ENCODE data around the gene AUTS2.

Gene AUTS2

GRCh38 chr7:69857014-69857413 lies 258.7 kb downstream of the AUTS2 start:
- Histone ChIP-seq H3K9me3 (ENCODE audit: control insufficient read depth in 1 of 2, low read length in 2 of 2) (no peaks in the 10 kb centered on the region), H3K27me3 (ENCODE audit: control insufficient read depth in 1 of 2, insufficient read depth in 2 of 2, low read length in 2 of 2) (no peaks in the 10 kb centered on the region), H3K36me3 (ENCODE audit: control insufficient read depth in 1 of 2, insufficient read depth in 2 of 2, low read length in 2 of 2) (no peaks in the 10 kb centered on the region), H3K27ac (ENCODE audit: low read depth, low read length) (no peak overlapping the region), H3K4me3 (ENCODE audit: low read depth in 1 of 2, low read length in 2 of 2) (no peak overlapping the region), H3K4me1 (ENCODE audit: control insufficient read depth in 1 of 2, insufficient read depth in 2 of 2, low read length in 2 of 2) (no peaks in the 10 kb centered on the region), H3K9ac (ENCODE audit: low read depth in 1 of 2, low read length in 2 of 2) (no peak overlapping the region)

- Histone ChIP-seq H3K36me3 (ENCODE audit: control insufficient read depth in 1 of 2, insufficient read depth in 2 of 2, low read length in 2 of 2) (no peaks in the 10 kb centered on the region), H3K4me1 (ENCODE audit: control insufficient read depth in 1 of 2, insufficient read depth in 2 of 2, low read length in 2 of 2) (no peaks in the 10 kb centered on the region), H3K4me3 (ENCODE audit: low read depth in 1 of 2, low read length in 2 of 2) (no peak overlapping the region), H3K9ac (ENCODE audit: low read depth in 1 of 2, low read length in 2 of 2) (no peak overlapping the region), H3K9me3 (ENCODE audit: control insufficient read depth in 1 of 2, low read length in 2 of 2) (no peaks in the 10 kb centered on the region), H3K27me3 (ENCODE audit: control insufficient read depth in 1 of 2, insufficient read depth in 2 of 2, low read length in 2 of 2) (peaks cover 0 to 2% of the 10 kb centered on the region in 2 donors), H3K27ac (ENCODE audit: low read depth, low read length) (no peak overlapping the region)
These were observed 260.2 kb downstream of the AUTS2 start for GRCh38 chr7:69858471-69858870.

GRCh38 chr7:69859342-69859741 lies 261.1 kb downstream of the AUTS2 start:
- Histone ChIP-seq H3K36me3 (ENCODE audit: control insufficient read depth in 1 of 2, insufficient read depth in 2 of 2, low read length in 2 of 2) (no peaks in the 10 kb centered on the region), H3K4me3 (ENCODE audit: low read depth in 1 of 2, low read length in 2 of 2) (no peak overlapping the region), H3K27ac (ENCODE audit: low read depth, low read length) (no peak overlapping the region), H3K4me1 (ENCODE audit: control insufficient read depth in 1 of 2, insufficient read depth in 2 of 2, low read length in 2 of 2) (no peaks in the 10 kb centered on the region), H3K9ac (ENCODE audit: low read depth in 1 of 2, low read length in 2 of 2) (no peak overlapping the region), H3K27me3 (ENCODE audit: control insufficient read depth in 1 of 2, insufficient read depth in 2 of 2, low read length in 2 of 2) (peaks cover 0 to 3% of the 10 kb centered on the region in 2 donors), H3K9me3 (ENCODE audit: control insufficient read depth in 1 of 2, low read length in 2 of 2) (no peaks in the 10 kb centered on the region)

GRCh38 chr7:69860486-69860885 lies 262.2 kb downstream of the AUTS2 start:
- no peak overlapping the region for H3K27ac ChIP-seq (ENCODE audit: low read depth, low read length)
- no peaks in the 10 kb centered on the region for H3K9me3 ChIP-seq (ENCODE audit: control insufficient read depth in 1 of 2, low read length in 2 of 2)
- no peaks in the 10 kb centered on the region for H3K4me1 ChIP-seq (ENCODE audit: control insufficient read depth in 1 of 2, insufficient read depth in 2 of 2, low read length in 2 of 2)
- no peaks in the 10 kb centered on the region for H3K36me3 ChIP-seq (ENCODE audit: control insufficient read depth in 1 of 2, insufficient read depth in 2 of 2, low read length in 2 of 2)
- no peak overlapping the region for H3K4me3 ChIP-seq (ENCODE audit: low read depth in 1 of 2, low read length in 2 of 2)
- H3K9ac ChIP-seq (ENCODE audit: low read depth in 1 of 2, low read length in 2 of 2): no peak overlapping the region
- H3K27me3 ChIP-seq (ENCODE audit: control insufficient read depth in 1 of 2, insufficient read depth in 2 of 2, low read length in 2 of 2): peaks cover 3% of the 10 kb centered on the region in 2 donors

GRCh38 chr7:69860941-69861622 lies 262.8 kb downstream of the AUTS2 start:
- H3K4me3 ChIP-seq (ENCODE audit: low read depth in 1 of 2, low read length in 2 of 2): no peak overlapping the region
- H3K27me3 ChIP-seq (ENCODE audit: control insufficient read depth in 1 of 2, insufficient read depth in 2 of 2, low read length in 2 of 2): peaks cover 3% of the 10 kb centered on the region in 2 donors
- no peak overlapping the region for H3K9ac ChIP-seq (ENCODE audit: low read depth in 1 of 2, low read length in 2 of 2)
- H3K27ac ChIP-seq (ENCODE audit: low read depth, low read length): no peak overlapping the region
- no peaks in the 10 kb centered on the region for H3K9me3 ChIP-seq (ENCODE audit: control insufficient read depth in 1 of 2, low read length in 2 of 2)
- H3K36me3 ChIP-seq (ENCODE audit: control insufficient read depth in 1 of 2, insufficient read depth in 2 of 2, low read length in 2 of 2): no peaks in the 10 kb centered on the region
- no peaks in the 10 kb centered on the region for H3K4me1 ChIP-seq (ENCODE audit: control insufficient read depth in 1 of 2, insufficient read depth in 2 of 2, low read length in 2 of 2)

- Histone ChIP-seq H3K9ac (ENCODE audit: low read depth in 1 of 2, low read length in 2 of 2) (no peak overlapping the region), H3K4me1 (ENCODE audit: control insufficient read depth in 1 of 2, insufficient read depth in 2 of 2, low read length in 2 of 2) (no peaks in the 10 kb centered on the region), H3K36me3 (ENCODE audit: control insufficient read depth in 1 of 2, insufficient read depth in 2 of 2, low read length in 2 of 2) (no peaks in the 10 kb centered on the region), H3K27ac (ENCODE audit: low read depth, low read length) (no peak overlapping the region), H3K4me3 (ENCODE audit: low read depth in 1 of 2, low read length in 2 of 2) (no peak overlapping the region), H3K27me3 (ENCODE audit: control insufficient read depth in 1 of 2, insufficient read depth in 2 of 2, low read length in 2 of 2) (peaks cover 3% of the 10 kb centered on the region in 2 donors), H3K9me3 (ENCODE audit: control insufficient read depth in 1 of 2, low read length in 2 of 2) (no peaks in the 10 kb centered on the region)
These were observed 264.3 kb downstream of the AUTS2 start for GRCh38 chr7:69862413-69863064.

GRCh38 chr7:69864274-69864673 lies 266.0 kb downstream of the AUTS2 start:
- Histone ChIP-seq H3K9ac (ENCODE audit: low read depth in 1 of 2, low read length in 2 of 2) (no peak overlapping the region), H3K36me3 (ENCODE audit: control insufficient read depth in 1 of 2, insufficient read depth in 2 of 2, low read length in 2 of 2) (no peaks in the 10 kb centered on the region), H3K27ac (ENCODE audit: low read depth, low read length) (no peak overlapping the region), H3K4me3 (ENCODE audit: low read depth in 1 of 2, low read length in 2 of 2) (no peak overlapping the region), H3K9me3 (ENCODE audit: control insufficient read depth in 1 of 2, low read length in 2 of 2) (no peaks in the 10 kb centered on the region), H3K27me3 (ENCODE audit: control insufficient read depth in 1 of 2, insufficient read depth in 2 of 2, low read length in 2 of 2) (peaks cover 3% of the 10 kb centered on the region in 2 donors), H3K4me1 (ENCODE audit: control insufficient read depth in 1 of 2, insufficient read depth in 2 of 2, low read length in 2 of 2) (no peaks in the 10 kb centered on the region)

GRCh38 chr7:69864822-69865221 lies 266.5 kb downstream of the AUTS2 start:
- H3K4me1 ChIP-seq (ENCODE audit: control insufficient read depth in 1 of 2, insufficient read depth in 2 of 2, low read length in 2 of 2): no peaks in the 10 kb centered on the region
- H3K9ac ChIP-seq (ENCODE audit: low read depth in 1 of 2, low read length in 2 of 2): no peak overlapping the region
- H3K9me3 ChIP-seq (ENCODE audit: control insufficient read depth in 1 of 2, low read length in 2 of 2): no peaks in the 10 kb centered on the region
- H3K27me3 ChIP-seq (ENCODE audit: control insufficient read depth in 1 of 2, insufficient read depth in 2 of 2, low read length in 2 of 2): peaks cover 3% of the 10 kb centered on the region in 2 donors
- no peaks in the 10 kb centered on the region for H3K36me3 ChIP-seq (ENCODE audit: control insufficient read depth in 1 of 2, insufficient read depth in 2 of 2, low read length in 2 of 2)
- H3K27ac ChIP-seq (ENCODE audit: low read depth, low read length): no peak overlapping the region
- no peak overlapping the region for H3K4me3 ChIP-seq (ENCODE audit: low read depth in 1 of 2, low read length in 2 of 2)

GRCh38 chr7:69868921-69869320 lies 270.6 kb downstream of the AUTS2 start:
- no peaks in the 10 kb centered on the region for H3K36me3 ChIP-seq (ENCODE audit: control insufficient read depth in 1 of 2, insufficient read depth in 2 of 2, low read length in 2 of 2)
- peaks cover 11 to 16% of the 10 kb centered on the region in 2 donors for H3K4me1 ChIP-seq (ENCODE audit: control insufficient read depth in 1 of 2, insufficient read depth in 2 of 2, low read length in 2 of 2)
- H3K4me3 ChIP-seq (ENCODE audit: low read depth in 1 of 2, low read length in 2 of 2): no peak overlapping the region
- no peaks in the 10 kb centered on the region for H3K9me3 ChIP-seq (ENCODE audit: control insufficient read depth in 1 of 2, low read length in 2 of 2)
- H3K9ac ChIP-seq (ENCODE audit: low read depth in 1 of 2, low read length in 2 of 2): no peak overlapping the region
- no peak overlapping the region for H3K27ac ChIP-seq (ENCODE audit: low read depth, low read length)
- H3K27me3 ChIP-seq (ENCODE audit: control insufficient read depth in 1 of 2, insufficient read depth in 2 of 2, low read length in 2 of 2): peaks cover 0 to 3% of the 10 kb centered on the region in 2 donors

- H3K9me3 ChIP-seq (ENCODE audit: control insufficient read depth in 1 of 2, low read length in 2 of 2): no peaks in the 10 kb centered on the region
- no peak overlapping the region for H3K4me3 ChIP-seq (ENCODE audit: low read depth in 1 of 2, low read length in 2 of 2)
- H3K9ac ChIP-seq (ENCODE audit: low read depth in 1 of 2, low read length in 2 of 2): no peak overlapping the region
- no peaks in the 10 kb centered on the region for H3K27me3 ChIP-seq (ENCODE audit: control insufficient read depth in 1 of 2, insufficient read depth in 2 of 2, low read length in 2 of 2)
- no peaks in the 10 kb centered on the region for H3K36me3 ChIP-seq (ENCODE audit: control insufficient read depth in 1 of 2, insufficient read depth in 2 of 2, low read length in 2 of 2)
- H3K4me1 ChIP-seq (ENCODE audit: control insufficient read depth in 1 of 2, insufficient read depth in 2 of 2, low read length in 2 of 2): peaks cover 11 to 16% of the 10 kb centered on the region in 2 donors
- no peak overlapping the region for H3K27ac ChIP-seq (ENCODE audit: low read depth, low read length)
These were observed 273.1 kb downstream of the AUTS2 start for GRCh38 chr7:69871213-69871885.
